Measurements from ENCODE around the gene CTH.

DNA sequence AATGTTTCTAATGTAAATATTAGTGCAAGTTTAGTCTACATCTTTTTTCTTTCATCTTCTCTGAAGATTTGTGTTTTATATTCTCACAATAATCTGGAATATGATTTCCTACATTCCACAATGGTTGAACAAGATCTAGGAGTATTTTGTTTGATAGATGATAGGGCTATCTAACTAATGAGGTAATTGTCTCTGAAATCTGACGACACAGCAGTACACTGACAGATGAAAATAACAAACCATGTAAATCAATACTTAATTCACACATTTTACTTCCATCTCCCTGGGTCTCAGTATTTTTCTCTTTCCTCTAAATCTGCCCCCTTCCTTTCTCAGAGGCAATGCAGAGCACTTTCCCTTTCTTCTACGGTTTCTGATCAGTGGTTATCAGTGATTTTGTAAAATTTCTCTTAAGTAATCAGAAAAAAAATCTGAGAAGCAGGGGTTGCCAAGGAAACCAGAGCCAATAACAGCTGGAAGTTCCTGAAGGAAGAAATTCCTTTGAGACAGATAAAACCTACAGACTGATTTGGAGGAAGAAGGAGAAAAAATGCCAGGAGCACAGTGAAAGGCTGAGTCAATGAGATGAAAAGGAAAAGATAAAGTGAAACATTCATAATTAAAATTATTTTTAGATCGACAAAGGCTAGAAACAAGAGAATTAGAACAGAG, 49.2 kb upstream of the CTH start:
- TF ChIP-seq, protein P1, sequence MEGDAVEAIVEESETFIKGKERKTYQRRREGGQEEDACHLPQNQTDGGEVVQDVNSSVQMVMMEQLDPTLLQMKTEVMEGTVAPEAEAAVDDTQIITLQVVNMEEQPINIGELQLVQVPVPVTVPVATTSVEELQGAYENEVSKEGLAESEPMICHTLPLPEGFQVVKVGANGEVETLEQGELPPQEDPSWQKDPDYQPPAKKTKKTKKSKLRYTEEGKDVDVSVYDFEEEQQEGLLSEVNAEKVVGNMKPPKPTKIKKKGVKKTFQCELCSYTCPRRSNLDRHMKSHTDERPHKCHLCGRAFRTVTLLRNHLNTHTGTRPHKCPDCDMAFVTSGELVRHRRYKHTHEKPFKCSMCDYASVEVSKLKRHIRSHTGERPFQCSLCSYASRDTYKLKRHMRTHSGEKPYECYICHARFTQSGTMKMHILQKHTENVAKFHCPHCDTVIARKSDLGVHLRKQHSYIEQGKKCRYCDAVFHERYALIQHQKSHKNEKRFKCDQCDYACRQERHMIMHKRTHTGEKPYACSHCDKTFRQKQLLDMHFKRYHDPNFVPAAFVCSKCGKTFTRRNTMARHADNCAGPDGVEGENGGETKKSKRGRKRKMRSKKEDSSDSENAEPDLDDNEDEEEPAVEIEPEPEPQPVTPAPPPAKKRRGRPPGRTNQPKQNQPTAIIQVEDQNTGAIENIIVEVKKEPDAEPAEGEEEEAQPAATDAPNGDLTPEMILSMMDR (IDR thresholded peaks at IDR 0.05): no peak
- TF ChIP-seq, protein P2, sequence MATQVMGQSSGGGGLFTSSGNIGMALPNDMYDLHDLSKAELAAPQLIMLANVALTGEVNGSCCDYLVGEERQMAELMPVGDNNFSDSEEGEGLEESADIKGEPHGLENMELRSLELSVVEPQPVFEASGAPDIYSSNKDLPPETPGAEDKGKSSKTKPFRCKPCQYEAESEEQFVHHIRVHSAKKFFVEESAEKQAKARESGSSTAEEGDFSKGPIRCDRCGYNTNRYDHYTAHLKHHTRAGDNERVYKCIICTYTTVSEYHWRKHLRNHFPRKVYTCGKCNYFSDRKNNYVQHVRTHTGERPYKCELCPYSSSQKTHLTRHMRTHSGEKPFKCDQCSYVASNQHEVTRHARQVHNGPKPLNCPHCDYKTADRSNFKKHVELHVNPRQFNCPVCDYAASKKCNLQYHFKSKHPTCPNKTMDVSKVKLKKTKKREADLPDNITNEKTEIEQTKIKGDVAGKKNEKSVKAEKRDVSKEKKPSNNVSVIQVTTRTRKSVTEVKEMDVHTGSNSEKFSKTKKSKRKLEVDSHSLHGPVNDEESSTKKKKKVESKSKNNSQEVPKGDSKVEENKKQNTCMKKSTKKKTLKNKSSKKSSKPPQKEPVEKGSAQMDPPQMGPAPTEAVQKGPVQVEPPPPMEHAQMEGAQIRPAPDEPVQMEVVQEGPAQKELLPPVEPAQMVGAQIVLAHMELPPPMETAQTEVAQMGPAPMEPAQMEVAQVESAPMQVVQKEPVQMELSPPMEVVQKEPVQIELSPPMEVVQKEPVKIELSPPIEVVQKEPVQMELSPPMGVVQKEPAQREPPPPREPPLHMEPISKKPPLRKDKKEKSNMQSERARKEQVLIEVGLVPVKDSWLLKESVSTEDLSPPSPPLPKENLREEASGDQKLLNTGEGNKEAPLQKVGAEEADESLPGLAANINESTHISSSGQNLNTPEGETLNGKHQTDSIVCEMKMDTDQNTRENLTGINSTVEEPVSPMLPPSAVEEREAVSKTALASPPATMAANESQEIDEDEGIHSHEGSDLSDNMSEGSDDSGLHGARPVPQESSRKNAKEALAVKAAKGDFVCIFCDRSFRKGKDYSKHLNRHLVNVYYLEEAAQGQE (IDR thresholded peaks at IDR 0.05; ENCODE audit: insufficient read depth in 1 of 2, low read depth in 2 of 2, low read length in 1 of 2): no peak
- TF ChIP-seq POLR2AphosphoS5 (IDR thresholded peaks at IDR 0.05; ENCODE audit: low read depth, low read length): no peak

All from Panc1 (cell line).